SK-N-SH (cell line): ENCODE results near the gene LBR. TPM values are rescaled to one million over a fixed set of nuclear protein-coding genes. Genes with fewer than 3 reads are reported as not detected.

ENCODE experiments used
- CTCF ChIA-PET: fragments of 300-600, 350-600 bp; formaldehyde crosslinking; extraction: SDS; loops from one replicate; lab custom pipeline; 2021; lab: Yijun Ruan, JAX
- POLR2A ChIA-PET: fragments of 350-600 bp; sonication (Branson Sonifier 250); formaldehyde crosslinking; extraction: SDS; loops from one replicate; lab custom pipeline; 2020; ENCODE audit warnings: antibody characterized with exemption, inconsistent platforms; lab: Yijun Ruan, JAX
- DNase-seq: peaks from one replicate; pipeline ENCODE4 v3.0.0; 2012
- H2AFZ ChIP-seq: fragments of 200-600 bp; sonication (generic); 2 replicates; pipeline ENCODE4 v1.8.1; 2016; ENCODE audit warnings: antibody characterized with exemption, mild to moderate bottlenecking, low read depth
- H3F3A ChIP-seq: fragments of 200-600 bp; sonication (generic); replicated peaks from 2 replicates; pipeline ENCODE3; 2016; ENCODE audit warnings: antibody characterized with exemption, mild to moderate bottlenecking; ENCODE audit not compliant: insufficient read depth
- H3K27ac ChIP-seq, 2 experiments: fragments of 200-500 bp in 1 of 2; fragments of 200-600 bp in 1 of 2; sonication (Bioruptor generic) in 1 of 2; sonication (generic), shearing (Covaris generic) in 1 of 2; 2 replicates each; pipeline versions ENCODE4 v1.5.1 to v1.6.1; 2014 to 2016; ENCODE audit warnings: low read depth in 2 of 2, inconsistent platforms in 1 of 2, low read length in 1 of 2, mild to moderate bottlenecking in 1 of 2, mixed read lengths in 1 of 2
- H3K27me3 ChIP-seq: fragments of 200-600 bp; sonication (generic), shearing (Covaris generic); 2 replicates; pipeline ENCODE4 v1.6.1; 2016; ENCODE audit warnings: mixed run types; ENCODE audit not compliant: insufficient read depth
- H3K36me3 ChIP-seq, 2 experiments: fragments of 200-500 bp in 1 of 2; fragments of 200-600 bp in 1 of 2; sonication (Bioruptor generic) in 1 of 2; sonication (generic) in 1 of 2; replicated peaks in 1 of 2; 2 replicates each; pipeline versions ENCODE3 to v1.5.1; 2014 to 2016; ENCODE audit warnings: low read length in 1 of 2, mild to moderate bottlenecking in 1 of 2; ENCODE audit not compliant: insufficient read depth in 2 of 2, control insufficient read depth in 1 of 2
- H3K4me1 ChIP-seq, 2 experiments: fragments of 200-500 bp in 1 of 2; fragments of 200-600 bp in 1 of 2; sonication (Bioruptor generic) in 1 of 2; sonication (generic), shearing (Covaris generic) in 1 of 2; 2 replicates each; pipeline versions ENCODE4 v1.5.1 to v1.6.1; 2014 to 2016; ENCODE audit warnings: low read depth in 1 of 2, low read length in 1 of 2, mixed run types in 1 of 2; ENCODE audit not compliant: insufficient read depth in 2 of 2, control insufficient read depth in 1 of 2
- H3K4me2 ChIP-seq: fragments of 200-600 bp; sonication (generic), shearing (Covaris generic); 2 replicates; pipeline ENCODE4 v1.6.1; 2017; ENCODE audit warnings: mixed run types
- H3K4me3 ChIP-seq, 2 experiments: fragments of 200-500 bp in 1 of 2; fragments of 200-600 bp in 1 of 2; sonication (Bioruptor generic) in 1 of 2; sonication (generic), shearing (Covaris generic) in 1 of 2; 2 replicates each; pipeline versions ENCODE4 v1.5.1 to v1.8.1; 2014 to 2016; ENCODE audit warnings: low read depth in 2 of 2, inconsistent platforms in 1 of 2, low read length in 1 of 2, mild to moderate bottlenecking in 1 of 2, mixed read lengths in 1 of 2, moderate library complexity in 1 of 2
- H3K79me2 ChIP-seq: fragments of 200-600 bp; sonication (generic); 2 replicates; pipeline ENCODE4 v1.8.1; 2017; ENCODE audit warnings: mild to moderate bottlenecking; ENCODE audit not compliant: insufficient read depth
- H3K9ac ChIP-seq: fragments of 200-600 bp; sonication (generic); 2 replicates; pipeline ENCODE4 v1.6.1; 2017; ENCODE audit warnings: mixed run types
- H3K9me2 ChIP-seq: fragments of 200-600 bp; sonication (generic); 2 replicates; pipeline ENCODE4 v1.6.1; 2017; ENCODE audit warnings: mixed run types
- H3K9me3 ChIP-seq: fragments of 200-600 bp; sonication (generic); 2 replicates; pipeline ENCODE4 v1.6.1; 2017; ENCODE audit warnings: mixed run types, mild to moderate bottlenecking, moderate library complexity
- H4K20me1 ChIP-seq: fragments of 200-600 bp; sonication (generic); 2 replicates; pipeline ENCODE4 v1.6.1; 2017; ENCODE audit warnings: mild to moderate bottlenecking, mixed run types; ENCODE audit not compliant: insufficient read depth
- ELF1 ChIP-seq: IDR thresholded peaks from 2 replicates; pipeline ENCODE4 v1.4.0; 2012
- FOXJ3 ChIP-seq: sonication (generic); formaldehyde crosslinking; IDR thresholded peaks from 2 replicates; pipeline ENCODE4 v1.5.1; 2020; ENCODE audit warnings: mild to moderate bottlenecking, missing genetic modification reagents
- FOXM1 ChIP-seq: IDR thresholded peaks from 2 replicates; pipeline ENCODE4 v1.4.0; 2012; ENCODE audit warnings: low read depth, mild to moderate bottlenecking
- GABPA ChIP-seq: IDR thresholded peaks from 2 replicates; pipeline ENCODE4 v1.4.0; 2012; ENCODE audit warnings: low read depth, mild to moderate bottlenecking
- JUND ChIP-seq: IDR thresholded peaks from 2 replicates; pipeline ENCODE4 v1.4.0; 2012
- RAD21 ChIP-seq: IDR thresholded peaks from 2 replicates; pipeline ENCODE4 v1.6.1; 2012; ENCODE audit warnings: mild to moderate bottlenecking, low read length
- RCOR1 ChIP-seq: fragments of 150-350 bp; IDR thresholded peaks from 2 replicates; pipeline ENCODE4 v1.6.1; 2017; ENCODE audit warnings: antibody characterized with exemption, low read length
- RFX5 ChIP-seq: IDR thresholded peaks from 2 replicates; pipeline ENCODE4 v1.6.1; 2012; ENCODE audit warnings: mild to moderate bottlenecking, improper control_type of control experiment, low read length
- WGBS: methylation state at CpG from one replicate; pipeline ENCODE4 v1.1.6; 2017; ENCODE audit warnings: low lambda C conversion rate; 5-methylcytosine and 5-hydroxymethylcytosine counted together
- polyA plus RNA-seq, 3 experiments: library from polyadenylated mRNA; depleted of rRNA; stranded (reverse); fragments of >200 nt; gene quantifications; 2 replicates each; pipeline ENCODE4 v1.2.3, GENCODE V29; 2012
- TF ChIP-seq, protein P1 (sequence below): IDR thresholded peaks from 2 replicates; pipeline ENCODE4 v1.6.1; 2012; ENCODE audit warnings: mild to moderate bottlenecking, low read depth, low read length, moderate library complexity

The LBR gene
- polyA plus RNA-seq, 1 of the 3 experiments (the other 2 are of a cell fraction) = 10.6 TPM

DNA sequence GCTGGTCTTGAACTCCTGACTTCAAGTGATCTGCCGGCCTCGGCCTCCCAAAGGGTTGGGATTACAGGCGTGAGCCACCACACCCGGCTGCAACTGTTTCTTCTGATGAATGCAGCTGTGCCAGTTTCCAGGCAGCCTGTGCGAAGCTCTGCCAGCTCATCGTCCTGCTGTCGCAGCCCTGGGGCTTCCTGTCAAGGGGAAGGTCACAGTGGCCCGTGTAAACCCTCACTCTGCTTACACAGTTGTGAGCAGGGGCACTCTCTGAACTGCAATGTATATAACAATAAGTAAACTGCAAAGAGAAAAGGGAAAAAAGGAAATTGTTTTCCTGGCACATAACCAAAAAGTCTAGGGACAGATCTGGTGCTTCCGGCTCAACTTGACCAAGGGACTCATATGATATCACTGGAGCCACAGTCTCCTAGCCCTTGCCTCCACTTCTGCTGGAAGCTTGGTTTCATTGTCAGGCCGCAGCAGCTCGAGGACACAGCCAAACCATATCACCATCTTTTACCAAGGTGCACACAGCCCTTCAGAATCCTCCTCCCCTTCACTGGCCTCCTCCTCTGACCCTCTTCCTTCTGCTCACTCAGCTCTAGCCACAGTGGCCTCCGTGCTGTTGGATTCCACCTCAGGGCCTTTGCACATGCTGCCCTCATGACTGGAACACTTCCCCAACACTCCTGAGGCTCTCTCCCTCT, 22.8 kb upstream of the LBR start (continued):
- no peak for TF ChIP-seq FOXM1
- TF ChIP-seq, protein P1, sequence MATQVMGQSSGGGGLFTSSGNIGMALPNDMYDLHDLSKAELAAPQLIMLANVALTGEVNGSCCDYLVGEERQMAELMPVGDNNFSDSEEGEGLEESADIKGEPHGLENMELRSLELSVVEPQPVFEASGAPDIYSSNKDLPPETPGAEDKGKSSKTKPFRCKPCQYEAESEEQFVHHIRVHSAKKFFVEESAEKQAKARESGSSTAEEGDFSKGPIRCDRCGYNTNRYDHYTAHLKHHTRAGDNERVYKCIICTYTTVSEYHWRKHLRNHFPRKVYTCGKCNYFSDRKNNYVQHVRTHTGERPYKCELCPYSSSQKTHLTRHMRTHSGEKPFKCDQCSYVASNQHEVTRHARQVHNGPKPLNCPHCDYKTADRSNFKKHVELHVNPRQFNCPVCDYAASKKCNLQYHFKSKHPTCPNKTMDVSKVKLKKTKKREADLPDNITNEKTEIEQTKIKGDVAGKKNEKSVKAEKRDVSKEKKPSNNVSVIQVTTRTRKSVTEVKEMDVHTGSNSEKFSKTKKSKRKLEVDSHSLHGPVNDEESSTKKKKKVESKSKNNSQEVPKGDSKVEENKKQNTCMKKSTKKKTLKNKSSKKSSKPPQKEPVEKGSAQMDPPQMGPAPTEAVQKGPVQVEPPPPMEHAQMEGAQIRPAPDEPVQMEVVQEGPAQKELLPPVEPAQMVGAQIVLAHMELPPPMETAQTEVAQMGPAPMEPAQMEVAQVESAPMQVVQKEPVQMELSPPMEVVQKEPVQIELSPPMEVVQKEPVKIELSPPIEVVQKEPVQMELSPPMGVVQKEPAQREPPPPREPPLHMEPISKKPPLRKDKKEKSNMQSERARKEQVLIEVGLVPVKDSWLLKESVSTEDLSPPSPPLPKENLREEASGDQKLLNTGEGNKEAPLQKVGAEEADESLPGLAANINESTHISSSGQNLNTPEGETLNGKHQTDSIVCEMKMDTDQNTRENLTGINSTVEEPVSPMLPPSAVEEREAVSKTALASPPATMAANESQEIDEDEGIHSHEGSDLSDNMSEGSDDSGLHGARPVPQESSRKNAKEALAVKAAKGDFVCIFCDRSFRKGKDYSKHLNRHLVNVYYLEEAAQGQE = no peak
- no peak for TF ChIP-seq JUND
- TF ChIP-seq RCOR1 = no peak

DNA sequence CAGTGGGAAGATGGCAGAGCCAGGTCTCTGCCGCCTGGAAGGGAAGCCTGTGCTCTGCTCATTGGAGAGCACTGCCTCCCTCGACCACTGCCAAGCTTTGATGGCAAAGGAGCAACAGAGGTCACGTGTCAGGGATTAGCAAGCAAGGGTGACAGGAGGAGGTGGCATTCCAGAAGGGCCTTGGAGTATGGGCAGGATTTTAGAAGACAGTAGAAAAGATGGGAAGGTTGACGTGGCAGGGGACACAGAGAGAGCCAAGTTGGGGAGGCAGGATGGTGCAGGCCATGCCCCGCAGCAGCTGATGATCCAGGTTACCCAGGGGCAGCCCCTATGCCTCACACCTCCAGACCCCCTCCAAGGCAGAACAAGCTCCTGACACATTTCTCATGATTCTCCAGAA, 21.9 kb upstream of the LBR start:
- Histone ChIP-seq H3K27ac (no peak overlapping the region), H3K4me1 (peaks cover 9 to 14% of the 10 kb centered on the region in 2 experiments; a peak in 2 of 4 replicates), H4K20me1 (no peaks in the 10 kb centered on the region), H3K9me2 (no peaks in the 10 kb centered on the region), H3K4me3 (no peak overlapping the region), H3K9me3 (no peaks in the 10 kb centered on the region), H3K9ac (no peak overlapping the region), H3F3A (peaks cover 13% of the 10 kb centered on the region), H2AFZ (no peak overlapping the region), H3K27me3 (no peaks in the 10 kb centered on the region), H3K79me2 (no peaks in the 10 kb centered on the region), H3K36me3 (no peaks in the 10 kb centered on the region), H3K4me2 (no peak overlapping the region)
- no peak for DNase-seq
- 89% methylated on average over 5 of the region's 5 CpGs for WGBS
- no peak for TF ChIP-seq RFX5
- TF ChIP-seq, protein P1 = no peak
- TF ChIP-seq GABPA = no peak
- no peak for TF ChIP-seq RAD21
- TF ChIP-seq FOXJ3 (CRISPR knock-in tag) = no peak
- no peak for TF ChIP-seq ELF1
- ChIA-PET CTCF (interaction anchor here (0.8 to 2.1 kb wide), 2 partner anchors 25 to 131 kb away, joined by 3 to 10 read pairs; no protein-coding TSS in a partner anchor), POLR2A (interaction anchor here (0.6 kb wide), 1 partner anchor 22 kb away, joined by 3 read pairs; the partner anchor contains the start of gene LBR)
